ENCODE measurements around the gene CCDC127. TPM values are rescaled to one million over a fixed set of nuclear protein-coding genes. Genes with fewer than 3 reads are reported as not detected.
"Not testable (repeated sequence)": the region's sequence is repeated elsewhere in the genome, so short reads cannot be mapped to it uniquely, and the experiment has no call there.

The CCDC127 gene
- total RNA-seq, 2 donors from 2014 or later, result 2.7 to 7.8 TPM

DNA sequence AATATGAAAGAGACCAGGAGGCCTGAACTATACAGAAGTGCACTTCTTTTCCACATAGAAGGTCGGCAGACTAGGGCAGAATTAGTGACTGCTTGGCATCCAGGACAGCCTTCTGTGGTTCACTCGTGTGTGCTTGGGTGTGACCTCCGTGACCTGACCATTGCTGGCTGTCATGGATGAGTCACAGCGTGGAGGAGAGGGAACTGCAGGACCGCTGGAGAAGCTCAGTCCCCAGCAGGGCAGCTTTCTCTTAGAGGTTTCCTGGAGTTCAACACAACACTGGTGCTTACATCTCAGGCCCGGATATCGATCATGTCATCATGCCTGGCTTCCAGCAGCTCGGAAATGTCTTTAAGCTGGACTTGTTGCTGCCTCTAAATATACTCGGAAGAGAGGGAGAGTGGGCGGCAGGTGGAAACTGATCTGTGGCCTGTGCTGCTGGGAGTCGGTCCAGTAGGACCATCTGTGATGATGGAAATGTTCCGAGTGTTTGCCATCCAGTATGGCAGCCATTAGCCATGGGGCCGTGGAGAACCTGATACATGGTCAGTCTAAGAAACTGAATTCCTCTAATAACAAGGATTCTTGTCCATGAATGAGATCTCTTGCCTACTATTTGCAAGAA, 23.2 kb upstream of the CCDC127 start:
- not testable (repeated sequence) for H3K4me1 ChIP-seq (ENCODE audit: control insufficient read depth in 1 of 2, low read depth in 2 of 2); H3K27ac ChIP-seq; ATAC-seq (ENCODE audit: insufficient number of reproducible peaks, low FRiP score, low read depth); H3K9me3 ChIP-seq; DNase-seq (ENCODE audit: low spot score); H3K4me3 ChIP-seq; H3K27me3 ChIP-seq (replicated peaks; ENCODE audit: insufficient read depth)
- peaks cover 36% of the 10 kb centered on the region for H3K36me3 ChIP-seq

DNA sequence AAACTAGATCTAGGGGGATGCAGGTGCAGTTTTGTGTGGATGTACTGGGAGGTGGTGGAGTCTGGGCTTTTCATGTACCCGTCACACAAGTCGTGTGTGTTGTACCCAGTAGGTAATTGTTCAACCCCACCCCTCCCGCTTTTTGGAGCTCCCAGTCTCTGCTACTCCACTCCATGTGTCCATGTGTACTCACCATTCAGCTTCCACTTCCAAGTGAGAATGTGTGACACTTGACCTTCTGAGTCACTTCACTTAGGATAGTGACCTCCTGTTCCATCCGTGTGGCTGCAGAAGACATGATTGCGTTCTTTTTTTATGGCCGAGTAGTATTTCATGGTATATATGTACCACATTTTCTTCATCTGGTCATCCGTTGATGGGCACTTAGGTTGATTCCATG, 22.6 kb upstream of the CCDC127 start:
- not testable (repeated sequence) for ATAC-seq (ENCODE audit: insufficient number of reproducible peaks, low FRiP score, low read depth); H3K27ac ChIP-seq; DNase-seq (ENCODE audit: low spot score); H3K4me3 ChIP-seq; H3K27me3 ChIP-seq (replicated peaks; ENCODE audit: insufficient read depth); H3K4me1 ChIP-seq (ENCODE audit: control insufficient read depth in 1 of 2, low read depth in 2 of 2); H3K9me3 ChIP-seq
- peaks cover 36% of the 10 kb centered on the region for H3K36me3 ChIP-seq

DNA sequence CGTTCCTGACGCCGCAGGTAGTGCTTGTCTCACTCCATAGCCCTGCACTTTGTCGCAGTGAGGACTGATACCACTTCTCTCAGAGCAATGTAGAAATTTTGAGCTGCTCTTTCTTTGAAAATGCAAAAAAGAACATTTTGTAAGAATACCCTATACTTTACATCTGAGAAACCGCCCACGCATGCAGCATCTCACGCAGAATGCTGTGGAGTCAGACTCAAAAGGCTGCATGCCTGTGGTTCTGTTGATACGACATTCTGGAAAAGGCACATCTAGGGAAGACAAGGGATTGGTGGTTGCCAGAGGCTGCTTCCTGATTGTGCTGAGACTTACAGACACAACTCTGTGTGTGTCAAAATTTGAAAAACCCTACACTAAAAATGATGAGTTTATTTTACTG, 20.0 kb upstream of the CCDC127 start:
- peaks cover 48% of the 10 kb centered on the region for H3K36me3 ChIP-seq
- ATAC-seq (ENCODE audit: insufficient number of reproducible peaks, low FRiP score, low read depth); H3K9me3 ChIP-seq: not testable (repeated sequence)

DNA sequence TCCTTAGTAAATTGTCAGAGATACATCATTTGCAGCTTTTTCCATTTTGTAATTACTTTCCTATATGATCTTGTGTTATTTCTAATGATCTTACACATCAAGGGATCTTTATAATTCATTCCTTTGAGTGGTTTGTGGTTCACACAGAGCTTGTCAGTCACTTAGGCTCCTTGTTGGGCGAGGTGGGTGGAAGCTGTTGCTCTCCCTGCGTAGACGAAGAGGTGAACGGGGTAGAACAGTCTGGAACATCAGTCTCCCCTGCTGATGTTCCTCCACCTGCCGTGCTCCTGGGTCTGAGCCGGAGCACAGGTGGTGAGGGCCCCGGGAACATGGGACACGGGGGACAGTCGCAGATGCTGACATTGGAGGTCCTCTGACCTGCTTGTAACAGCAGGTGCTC, 17.6 kb upstream of the CCDC127 start:
- ATAC-seq (ENCODE audit: insufficient number of reproducible peaks, low FRiP score, low read depth); H3K4me1 ChIP-seq (ENCODE audit: control insufficient read depth in 1 of 2, low read depth in 2 of 2); H3K9me3 ChIP-seq; DNase-seq (ENCODE audit: low spot score); H3K27me3 ChIP-seq (replicated peaks; ENCODE audit: insufficient read depth); H3K4me3 ChIP-seq; H3K27ac ChIP-seq: not testable (repeated sequence)
- H3K36me3 ChIP-seq, result peaks cover 30% of the 10 kb centered on the region

More for the DNA sequence above, 20.0 kb upstream of the CCDC127 start:
- not testable (repeated sequence) for H3K4me1 ChIP-seq (ENCODE audit: control insufficient read depth in 1 of 2, low read depth in 2 of 2); DNase-seq (ENCODE audit: low spot score); H3K4me3 ChIP-seq; H3K27me3 ChIP-seq (replicated peaks; ENCODE audit: insufficient read depth); H3K27ac ChIP-seq

DNA sequence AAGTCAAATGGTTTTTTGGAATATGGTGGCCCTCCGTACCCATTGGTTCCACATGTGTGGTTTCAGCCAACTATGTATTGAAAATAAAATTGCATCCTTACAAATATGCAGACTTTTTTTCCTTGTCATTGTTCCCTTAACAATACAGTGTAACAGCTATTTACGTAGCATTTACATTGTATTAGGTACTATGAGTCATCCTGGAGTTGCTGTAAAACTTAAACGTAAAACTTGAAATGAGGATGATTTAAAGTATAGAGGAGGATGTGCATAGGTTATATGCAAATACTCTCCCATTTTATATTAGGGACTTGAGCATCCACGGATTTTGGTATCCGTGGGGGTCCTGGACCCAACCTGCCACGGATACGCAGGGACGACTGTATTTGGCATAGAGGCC, 16.5 kb upstream of the CCDC127 start:
- TF ChIP-seq, protein P1, sequence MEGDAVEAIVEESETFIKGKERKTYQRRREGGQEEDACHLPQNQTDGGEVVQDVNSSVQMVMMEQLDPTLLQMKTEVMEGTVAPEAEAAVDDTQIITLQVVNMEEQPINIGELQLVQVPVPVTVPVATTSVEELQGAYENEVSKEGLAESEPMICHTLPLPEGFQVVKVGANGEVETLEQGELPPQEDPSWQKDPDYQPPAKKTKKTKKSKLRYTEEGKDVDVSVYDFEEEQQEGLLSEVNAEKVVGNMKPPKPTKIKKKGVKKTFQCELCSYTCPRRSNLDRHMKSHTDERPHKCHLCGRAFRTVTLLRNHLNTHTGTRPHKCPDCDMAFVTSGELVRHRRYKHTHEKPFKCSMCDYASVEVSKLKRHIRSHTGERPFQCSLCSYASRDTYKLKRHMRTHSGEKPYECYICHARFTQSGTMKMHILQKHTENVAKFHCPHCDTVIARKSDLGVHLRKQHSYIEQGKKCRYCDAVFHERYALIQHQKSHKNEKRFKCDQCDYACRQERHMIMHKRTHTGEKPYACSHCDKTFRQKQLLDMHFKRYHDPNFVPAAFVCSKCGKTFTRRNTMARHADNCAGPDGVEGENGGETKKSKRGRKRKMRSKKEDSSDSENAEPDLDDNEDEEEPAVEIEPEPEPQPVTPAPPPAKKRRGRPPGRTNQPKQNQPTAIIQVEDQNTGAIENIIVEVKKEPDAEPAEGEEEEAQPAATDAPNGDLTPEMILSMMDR (IDR thresholded peaks at IDR 0.05), result no peak
- Histone ChIP-seq H3K4me3 (no peak overlapping the region), H3K36me3 (peaks cover 36% of the 10 kb centered on the region), H3K27me3 (replicated peaks; ENCODE audit: insufficient read depth) (no peaks in the 10 kb centered on the region), H3K4me1 (ENCODE audit: control insufficient read depth in 1 of 2, low read depth in 2 of 2) (no peaks in the 10 kb centered on the region), H3K27ac (no peak overlapping the region), H3K9me3 (no peaks in the 10 kb centered on the region)
- DNase-seq (ENCODE audit: low spot score) (no peak), ATAC-seq (ENCODE audit: insufficient number of reproducible peaks, low FRiP score, low read depth) (no peak)

DNA sequence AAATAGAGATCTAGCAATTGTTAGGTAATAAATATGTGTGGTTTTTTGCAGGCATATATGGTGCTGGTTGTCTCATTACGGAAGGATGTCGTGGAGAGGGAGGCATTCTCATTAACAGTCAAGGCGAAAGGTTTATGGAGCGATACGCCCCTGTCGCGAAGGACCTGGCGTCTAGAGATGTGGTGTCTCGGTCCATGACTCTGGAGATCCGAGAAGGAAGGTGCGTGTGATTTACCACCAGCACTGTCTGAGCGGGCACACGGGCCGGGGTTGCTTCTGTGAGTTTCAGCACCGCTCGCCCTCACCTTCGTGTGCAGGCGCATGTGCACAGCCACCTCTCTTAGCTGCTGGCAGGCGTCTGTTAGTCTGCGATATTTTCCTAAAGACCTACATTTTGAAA, 15.5 kb upstream of the CCDC127 start:
- not testable (repeated sequence) for ATAC-seq (ENCODE audit: insufficient number of reproducible peaks, low FRiP score, low read depth); DNase-seq (ENCODE audit: low spot score); H3K4me1 ChIP-seq (ENCODE audit: control insufficient read depth in 1 of 2, low read depth in 2 of 2); H3K27me3 ChIP-seq (replicated peaks; ENCODE audit: insufficient read depth); H3K4me3 ChIP-seq; H3K9me3 ChIP-seq; H3K27ac ChIP-seq
- peaks cover 36% of the 10 kb centered on the region for H3K36me3 ChIP-seq

DNA sequence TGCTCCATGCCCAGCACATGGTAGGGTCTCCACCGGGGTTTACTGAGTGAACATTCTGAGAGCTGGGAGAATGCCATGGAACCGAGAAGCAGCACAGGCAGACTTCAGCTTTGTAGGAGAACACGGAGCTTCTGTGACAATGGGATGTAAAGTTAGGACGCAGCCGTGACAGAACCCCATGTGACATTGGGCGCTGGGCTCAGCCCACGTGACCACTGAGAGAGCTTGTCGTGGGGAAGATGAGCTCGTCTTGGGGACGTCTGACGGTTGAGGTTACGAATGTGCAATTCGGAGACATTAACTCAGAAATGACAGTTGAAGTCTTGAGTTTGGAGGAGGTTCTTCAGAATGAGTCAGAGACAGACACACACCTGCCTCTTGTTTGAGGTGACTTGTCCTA, 13.7 kb upstream of the CCDC127 start:
- Histone ChIP-seq H3K4me3 (no peak overlapping the region), H3K4me1 (ENCODE audit: control insufficient read depth in 1 of 2, low read depth in 2 of 2) (no peaks in the 10 kb centered on the region), H3K27ac (no peak overlapping the region), H3K9me3 (no peaks in the 10 kb centered on the region), H3K36me3 (peaks cover 50% of the 10 kb centered on the region), H3K27me3 (replicated peaks; ENCODE audit: insufficient read depth) (no peaks in the 10 kb centered on the region)
- TF ChIP-seq, protein P1 (IDR thresholded peaks at IDR 0.05), result no peak
- no peak for DNase-seq (ENCODE audit: low spot score)
- no peak for ATAC-seq (ENCODE audit: insufficient number of reproducible peaks, low FRiP score, low read depth)

DNA sequence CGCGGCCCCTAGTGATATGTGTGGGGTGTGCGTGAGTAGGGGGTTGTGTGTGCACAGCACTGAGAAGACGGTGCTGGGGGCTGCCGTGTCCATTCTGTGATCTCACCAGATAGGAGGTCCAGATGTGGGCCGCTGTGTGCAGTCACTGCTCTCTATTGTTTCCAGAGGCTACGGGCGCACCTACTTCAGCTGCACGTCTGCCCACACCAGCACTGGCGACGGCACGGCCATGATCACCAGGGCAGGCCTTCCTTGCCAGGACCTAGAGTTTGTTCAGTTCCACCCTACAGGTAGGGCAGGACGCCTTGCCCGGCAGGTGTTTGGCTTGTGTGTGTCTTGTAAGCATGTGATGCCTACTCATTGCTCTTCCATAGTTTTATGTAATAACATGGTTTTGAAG, 12.8 kb upstream of the CCDC127 start:
- ATAC-seq (ENCODE audit: insufficient number of reproducible peaks, low FRiP score, low read depth), result no peak
- no peak overlapping the region for H3K27ac ChIP-seq

More for the DNA sequence above, 12.8 kb upstream of the CCDC127 start:
- Histone ChIP-seq H3K4me3 (no peak overlapping the region), H3K36me3 (peaks cover 54% of the 10 kb centered on the region), H3K27me3 (replicated peaks; ENCODE audit: insufficient read depth) (no peaks in the 10 kb centered on the region), H3K4me1 (ENCODE audit: control insufficient read depth in 1 of 2, low read depth in 2 of 2) (no peaks in the 10 kb centered on the region), H3K9me3 (no peaks in the 10 kb centered on the region)
- no peak for DNase-seq (ENCODE audit: low spot score)
- TF ChIP-seq, protein P1 (IDR thresholded peaks at IDR 0.05), result no peak
